Measurements from ENCODE around the gene OXLD1.
"Not testable (repeated sequence)": the region's sequence is repeated elsewhere in the genome, so short reads cannot be mapped to it uniquely, and the experiment has no call there.

OXLD1 gene

DNA sequence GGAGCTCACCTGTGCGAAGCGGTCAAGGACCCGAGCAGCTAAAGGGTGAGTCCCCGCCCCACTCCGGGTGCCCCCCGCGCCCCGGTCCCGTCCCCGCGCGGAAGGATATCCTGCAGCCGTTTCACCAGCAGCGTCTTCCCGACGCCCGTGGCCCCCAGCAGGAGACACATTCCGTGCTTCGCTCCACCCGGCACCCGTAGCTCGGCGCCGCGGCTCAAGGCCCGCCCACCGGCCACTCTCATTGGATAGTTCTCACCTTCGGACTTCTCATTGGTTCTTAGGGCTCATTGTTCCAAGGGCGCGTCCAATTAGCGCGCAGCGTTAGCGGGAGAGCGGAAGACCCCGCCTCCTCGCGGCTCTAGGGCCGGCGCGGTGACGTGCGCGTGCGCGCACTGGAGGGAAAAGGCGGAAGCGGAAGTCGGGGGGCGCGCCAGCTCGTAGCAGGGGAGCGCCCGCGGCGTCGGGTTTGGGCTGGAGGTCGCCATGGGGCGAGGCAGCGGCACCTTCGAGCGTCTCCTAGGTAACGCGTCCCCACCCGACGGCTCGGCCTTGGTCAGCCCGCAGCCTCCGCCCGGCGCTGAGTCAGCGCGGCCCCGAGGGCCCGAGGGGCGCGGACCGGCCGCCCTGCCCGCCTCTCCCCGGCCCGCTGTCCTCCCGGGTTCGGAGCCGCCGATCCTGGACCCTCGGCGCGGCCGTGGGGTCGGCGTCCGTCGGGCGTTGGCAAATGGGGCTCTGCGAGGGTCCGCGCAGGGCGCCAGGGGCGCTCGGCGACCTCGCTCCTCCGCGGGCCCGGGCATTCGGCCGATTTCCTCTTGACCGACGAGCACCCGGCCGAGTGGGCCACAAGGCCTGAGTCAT is 17.4 kb upstream of the OXLD1 start, which contains the start of the genes ARL16 and HGS:
Gene ARL16 (minus strand): TSS at position 214 of the 858 bp plus-strand sequence. CDS start 44 bp downstream, at position 170.
Gene HGS (plus strand): TSS at position 428 of the 858 bp plus-strand sequence. CDS start 56 bp downstream, at position 484.
- peak; percentile 93 to 95 (median 94) for DNase-seq (ENCODE audit: low read depth in 3 of 3, low spot score in 1 of 3)

DNA sequence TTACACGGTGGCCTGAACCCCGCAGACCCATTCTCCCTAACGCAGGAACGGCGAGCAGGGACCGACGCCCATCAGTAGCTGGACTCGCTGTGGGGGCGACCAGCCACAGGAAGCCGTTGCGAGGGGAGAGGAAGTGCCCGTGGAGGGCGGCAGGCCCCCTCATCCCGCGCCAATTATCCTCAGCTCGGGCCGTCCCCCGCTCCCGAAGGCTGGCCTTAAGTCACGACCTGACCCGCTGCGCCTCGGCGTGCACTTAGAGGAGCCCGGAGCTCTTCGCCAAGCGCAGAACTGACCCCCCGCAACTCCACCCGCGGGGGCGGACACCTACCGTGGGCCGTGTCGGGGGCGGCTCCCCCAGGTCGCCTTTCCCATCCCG is 16.8 kb upstream of the OXLD1 start:
- no peak for DNase-seq (ENCODE audit: low read depth in 3 of 3, low spot score in 1 of 3)

- DNase-seq (ENCODE audit: low read depth in 3 of 3, low spot score in 1 of 3) = no peak
Observed at GRCh38 chr17:81682565-81683207, 16.3 kb upstream of the OXLD1 start.

- no peak for DNase-seq (ENCODE audit: low read depth in 3 of 3, low spot score in 1 of 3)
Observed at GRCh38 chr17:81681672-81682071, 15.3 kb upstream of the OXLD1 start.

- DNase-seq (ENCODE audit: low read depth in 3 of 3, low spot score in 1 of 3) = no peak
Observed at GRCh38 chr17:81680150-81680549, 13.7 kb upstream of the OXLD1 start.

DNA sequence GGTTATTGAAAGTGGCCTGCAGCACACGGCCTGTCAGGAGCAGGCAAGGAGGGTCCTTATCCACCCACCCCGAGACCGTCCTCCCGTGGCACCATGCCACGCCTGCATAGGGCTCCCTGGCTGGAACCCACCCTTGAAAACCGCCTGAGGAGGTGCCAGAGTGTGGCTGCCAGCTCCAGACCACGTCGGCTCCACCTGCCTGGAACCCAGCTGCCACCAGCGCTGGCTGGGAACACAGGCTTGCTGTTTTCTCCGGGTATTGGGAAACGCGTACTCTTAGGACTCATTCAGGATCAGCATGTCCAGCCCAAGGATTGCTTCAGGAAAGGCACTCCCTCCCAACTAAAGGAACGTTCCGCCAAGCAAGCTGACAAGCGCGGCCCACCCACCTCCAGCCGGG is 10.5 kb upstream of the OXLD1 start:
- no peak for DNase-seq (ENCODE audit: low read depth in 3 of 3, low spot score in 1 of 3)

DNA sequence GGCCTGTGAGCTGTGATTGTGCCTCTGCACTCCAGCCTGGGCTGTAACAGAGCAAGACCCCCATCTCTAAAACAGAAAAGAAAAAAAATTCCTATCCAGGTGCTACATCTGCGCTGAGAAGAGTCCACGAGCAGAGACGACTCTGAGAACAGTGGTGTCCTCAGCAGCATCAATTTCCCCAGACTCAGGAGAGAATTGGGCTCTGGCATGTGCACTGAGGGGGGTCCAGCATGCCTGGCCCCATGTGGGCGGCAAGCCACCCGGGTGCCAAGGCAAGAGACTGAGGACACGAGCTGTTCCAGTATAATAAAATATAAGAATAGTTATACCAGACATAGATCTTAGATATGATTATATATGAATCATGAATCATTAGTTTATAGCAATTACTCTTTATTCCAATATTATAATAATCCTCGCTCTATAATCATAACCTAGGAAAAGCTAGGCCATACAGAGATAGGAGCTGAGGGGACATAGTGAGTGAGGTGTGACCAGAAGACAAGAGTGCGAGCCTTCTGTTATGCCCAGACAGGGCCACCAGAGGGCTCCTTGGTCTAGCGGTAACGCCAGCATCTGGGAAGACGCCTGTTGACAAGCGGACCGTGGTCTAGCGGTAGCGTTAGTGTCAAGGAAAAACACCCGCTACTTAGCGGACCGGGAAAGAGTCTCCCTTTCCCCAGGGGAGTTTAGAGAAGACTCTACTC is 9.3 kb upstream of the OXLD1 start:
- not testable (repeated sequence) for DNase-seq (ENCODE audit: low read depth in 3 of 3, low spot score in 1 of 3)

GRCh38 chr17:81673561-81674258 is 7.3 kb upstream of the OXLD1 start:
- DNase-seq (ENCODE audit: low read depth in 3 of 3, low spot score in 1 of 3) = no peak

GRCh38 chr17:81672954-81673353 is 6.5 kb upstream of the OXLD1 start:
- no peak for DNase-seq (ENCODE audit: low read depth in 3 of 3, low spot score in 1 of 3)

DNA sequence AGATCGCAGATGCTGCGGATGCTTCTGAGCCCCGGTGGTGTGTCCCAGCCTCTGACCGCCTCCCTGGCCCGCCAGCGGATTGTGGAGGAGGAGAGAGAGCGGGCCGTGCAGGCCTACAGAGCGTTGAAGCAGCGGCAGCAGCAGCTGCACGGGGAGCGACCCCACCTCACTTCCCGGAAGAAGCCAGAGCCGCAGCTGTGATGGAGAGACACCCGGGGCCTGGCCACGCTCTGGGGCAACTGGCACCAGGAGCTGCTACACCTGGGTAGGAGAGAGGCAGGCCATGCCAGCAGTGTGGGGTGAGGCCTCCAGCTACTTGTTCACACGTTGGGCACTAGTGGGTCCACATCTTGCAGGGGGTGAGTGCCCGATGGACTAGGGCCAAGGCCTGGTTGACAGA is 6.1 kb upstream of the OXLD1 start:
- no peak for DNase-seq (ENCODE audit: low read depth in 3 of 3, low spot score in 1 of 3)

GRCh38 chr17:81667754-81668153 is 1.3 kb upstream of the OXLD1 start:
- DNase-seq (ENCODE audit: low read depth in 3 of 3, low spot score in 1 of 3) = no peak

DNA sequence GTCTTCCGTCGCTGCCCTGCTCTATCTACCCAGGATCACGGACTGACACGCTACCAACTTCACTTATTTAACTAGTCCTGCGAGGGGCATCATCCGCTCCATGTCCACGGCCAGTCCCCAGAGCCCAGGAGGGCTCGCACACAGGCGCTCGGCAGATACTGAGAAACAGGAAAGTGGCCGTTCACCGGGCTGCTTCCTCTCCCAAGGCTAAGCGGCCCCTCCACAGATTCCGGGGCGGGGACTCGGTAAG is 388 bp downstream of the OXLD1 start:
- peak in 1 of 3 donors; percentile 12 for DNase-seq (ENCODE audit: low read depth in 3 of 3, low spot score in 1 of 3)

DNA sequence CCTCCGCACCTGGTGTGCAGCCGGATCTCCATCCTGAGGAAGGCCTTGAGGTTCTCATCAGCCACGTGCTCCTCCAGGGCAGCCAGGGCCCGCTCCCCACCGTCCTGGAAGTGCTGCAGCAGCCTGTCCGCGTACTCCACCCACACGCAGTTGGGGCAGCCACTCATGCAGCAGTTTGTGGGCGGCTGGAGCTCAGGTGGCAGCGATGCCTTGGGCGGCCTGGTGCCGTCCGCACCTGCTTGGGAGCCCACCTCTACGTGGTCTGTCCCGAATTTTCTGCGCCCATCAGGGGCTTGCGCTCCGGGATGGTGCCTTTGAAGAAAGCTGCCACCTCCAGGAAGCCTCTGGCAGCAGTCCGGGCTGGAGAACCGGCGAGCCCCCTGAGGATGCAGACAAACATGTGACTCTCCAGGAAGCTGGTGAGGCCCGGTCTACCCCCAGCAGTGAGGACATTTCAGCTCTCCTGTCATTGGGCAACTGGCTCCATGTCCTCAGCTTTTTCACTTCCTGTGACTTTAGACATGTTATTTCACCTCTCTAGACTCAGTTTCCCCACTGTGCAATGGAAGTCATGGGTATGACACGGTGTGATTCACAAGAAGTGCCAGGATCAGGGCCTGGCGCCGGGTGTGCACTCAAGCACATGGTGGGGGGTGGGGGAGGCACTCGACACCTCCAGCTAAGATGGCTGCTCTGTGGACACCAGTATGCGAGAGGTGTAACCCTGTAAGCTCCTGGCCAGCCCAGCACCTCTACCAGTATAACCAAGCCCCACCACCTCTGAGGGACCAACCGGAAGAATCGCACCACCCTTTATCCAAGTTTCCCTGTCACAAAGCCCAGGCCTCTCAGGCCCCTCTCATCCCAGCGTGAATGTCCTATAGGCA is 957 bp downstream of the OXLD1 start:
- DNase-seq (ENCODE audit: low read depth in 3 of 3, low spot score in 1 of 3) = peak in 1 of 3 donors; percentile 53

- no peak for DNase-seq (ENCODE audit: low read depth in 3 of 3, low spot score in 1 of 3)
Observed at GRCh38 chr17:81664051-81664470, 2.3 kb downstream of the OXLD1 start.

DNA sequence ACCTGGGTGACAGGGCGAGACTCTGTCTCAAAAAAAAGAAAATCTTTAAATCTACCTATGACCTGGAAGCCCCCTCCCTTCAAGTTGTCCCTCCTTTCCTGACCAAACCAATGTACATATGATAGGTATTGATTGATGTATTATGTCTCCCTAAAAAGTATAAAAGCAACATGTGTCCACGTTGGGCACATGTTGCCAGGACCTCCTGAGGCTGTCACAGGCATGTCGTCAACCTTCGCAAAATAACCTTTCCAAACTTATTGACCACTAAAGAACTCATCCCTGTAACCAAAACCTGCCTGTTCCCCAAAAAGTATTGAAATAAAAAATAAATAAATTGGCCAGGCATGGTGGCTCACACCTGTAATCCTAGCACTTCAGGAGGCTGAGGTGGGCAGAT is 4.4 kb downstream of the OXLD1 start:
- DNase-seq (ENCODE audit: low read depth in 3 of 3, low spot score in 1 of 3) = no peak

GRCh38 chr17:81660441-81660840 is 6.0 kb downstream of the OXLD1 start:
- no peak for DNase-seq (ENCODE audit: low read depth in 3 of 3, low spot score in 1 of 3)

DNA sequence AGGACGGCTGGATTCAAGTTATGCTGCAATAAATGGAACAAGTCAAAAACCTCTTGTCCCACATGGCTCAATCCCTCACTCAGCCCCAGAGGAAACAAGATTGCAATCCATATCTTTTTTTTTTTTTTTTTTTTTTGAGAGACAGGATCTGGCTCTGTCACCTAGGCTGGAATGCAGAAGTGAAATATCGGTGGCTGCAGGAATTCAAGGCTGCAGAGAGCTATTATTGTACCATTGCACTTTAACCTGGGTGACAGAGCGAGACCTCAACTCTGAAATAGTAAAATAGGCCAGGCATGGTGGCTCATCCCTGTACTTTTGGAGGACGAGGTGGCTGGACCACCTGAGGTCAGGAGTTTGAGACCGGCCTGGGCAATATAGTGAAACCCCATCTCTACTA is 7.4 kb downstream of the OXLD1 start:
- DNase-seq (ENCODE audit: low read depth in 3 of 3, low spot score in 1 of 3) = no peak

DNA sequence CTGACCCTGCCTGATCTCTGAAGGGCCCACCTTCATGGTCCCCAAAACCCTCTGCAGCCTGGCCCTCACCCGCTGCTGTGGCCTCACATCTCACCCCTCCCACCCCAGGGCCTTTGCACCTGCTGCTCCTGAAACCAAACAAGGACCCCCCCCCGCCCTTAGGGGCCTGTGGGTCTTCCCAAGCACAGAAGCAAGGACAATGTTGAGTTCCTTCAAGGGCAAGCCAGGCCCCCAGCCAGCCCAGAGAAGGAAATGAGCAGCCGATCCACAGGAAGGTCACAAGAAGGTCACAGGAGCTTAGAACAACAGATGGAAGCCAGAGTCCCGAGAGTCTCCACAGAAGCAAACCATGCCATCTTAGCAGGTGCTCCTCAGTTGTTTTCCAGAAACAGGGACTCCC is 9.6 kb downstream of the OXLD1 start:
- no peak for DNase-seq (ENCODE audit: low read depth in 3 of 3, low spot score in 1 of 3)

DNA sequence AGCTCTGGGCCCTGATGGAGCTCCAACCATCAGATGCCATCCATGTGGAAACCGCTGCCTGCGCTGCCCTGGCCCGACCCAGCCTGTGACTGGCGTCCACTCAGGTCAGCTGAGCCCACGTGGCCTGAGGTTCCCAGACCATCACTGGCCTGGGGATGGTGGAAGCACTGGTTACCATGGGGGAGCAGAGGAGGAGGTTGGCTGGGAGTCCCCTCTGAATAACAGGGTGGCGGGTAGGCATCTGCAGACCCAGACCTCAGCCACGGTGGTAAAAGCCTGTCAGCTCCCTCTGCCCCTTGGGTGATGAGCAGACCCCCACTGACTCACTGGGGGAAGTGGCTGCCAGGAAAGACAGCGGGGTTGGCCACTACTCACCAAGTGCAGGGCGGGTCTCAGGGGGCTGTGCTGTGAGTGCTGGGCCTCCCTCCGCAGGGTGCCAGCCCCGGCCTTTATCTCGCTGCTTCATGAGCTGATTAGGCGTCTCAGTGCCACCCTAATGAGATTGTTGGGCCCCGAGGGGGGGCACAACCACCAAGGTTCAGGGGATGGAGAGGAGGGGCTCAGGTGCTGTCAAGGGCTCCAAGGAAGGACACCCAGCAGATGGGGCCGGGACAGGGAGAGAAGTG is 10.2 kb downstream of the OXLD1 start, which contains the start of gene PDE6G:
Gene PDE6G (minus strand): TSS at position 425 of the 626 bp plus-strand sequence. CDS start 3,237 bp downstream, outside the sequence.
- DNase-seq (ENCODE audit: low read depth in 3 of 3, low spot score in 1 of 3) = no peak
